Measurements from ENCODE around the gene CAMKMT. TPM values are rescaled to one million over a fixed set of nuclear protein-coding genes. Genes with fewer than 3 reads are reported as not detected.

Gene CAMKMT
- total RNA-seq, 1 experiment from 2014 or later = 12.5 TPM

DNA sequence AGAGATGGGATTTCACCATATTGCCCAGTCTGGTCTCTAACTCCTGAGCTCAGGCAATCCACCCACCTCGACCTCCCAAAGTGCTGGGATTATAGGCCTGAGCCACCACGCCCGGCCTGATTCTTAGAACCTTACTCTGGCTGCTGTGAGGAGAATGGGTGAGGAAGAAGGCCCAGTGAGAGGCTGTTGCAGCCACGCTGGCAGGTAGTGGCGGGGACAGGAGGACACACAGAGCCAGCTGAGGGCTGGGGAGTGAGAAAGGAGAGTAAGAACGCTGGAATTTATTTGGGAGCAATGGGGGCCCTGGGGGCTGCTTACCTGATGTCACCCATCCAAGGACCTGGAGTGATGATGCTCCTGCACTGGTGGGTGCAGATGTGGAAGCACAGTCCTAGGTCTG lies 425.9 kb downstream of the CAMKMT start:
- Histone ChIP-seq H3K27ac (ENCODE audit: low read depth, low read length, poor library complexity, severe bottlenecking) (no peak overlapping the region), H3K4me1 (ENCODE audit: insufficient read depth, low read length, poor library complexity, severe bottlenecking) (no peaks in the 10 kb centered on the region), H3K36me3 (ENCODE audit: insufficient read depth, low read length, poor library complexity, severe bottlenecking) (no peaks in the 10 kb centered on the region), H3K4me3 (ENCODE audit: low read depth, low read length, poor library complexity, severe bottlenecking) (no peak overlapping the region), H3K27me3 (replicated peaks; ENCODE audit: insufficient read depth, low read depth, low read length, poor library complexity) (peaks cover 26% of the 10 kb centered on the region), H3K9me3 (ENCODE audit: low read depth, low read length, poor library complexity, severe bottlenecking) (no peaks in the 10 kb centered on the region)
- TF ChIP-seq, protein P1, sequence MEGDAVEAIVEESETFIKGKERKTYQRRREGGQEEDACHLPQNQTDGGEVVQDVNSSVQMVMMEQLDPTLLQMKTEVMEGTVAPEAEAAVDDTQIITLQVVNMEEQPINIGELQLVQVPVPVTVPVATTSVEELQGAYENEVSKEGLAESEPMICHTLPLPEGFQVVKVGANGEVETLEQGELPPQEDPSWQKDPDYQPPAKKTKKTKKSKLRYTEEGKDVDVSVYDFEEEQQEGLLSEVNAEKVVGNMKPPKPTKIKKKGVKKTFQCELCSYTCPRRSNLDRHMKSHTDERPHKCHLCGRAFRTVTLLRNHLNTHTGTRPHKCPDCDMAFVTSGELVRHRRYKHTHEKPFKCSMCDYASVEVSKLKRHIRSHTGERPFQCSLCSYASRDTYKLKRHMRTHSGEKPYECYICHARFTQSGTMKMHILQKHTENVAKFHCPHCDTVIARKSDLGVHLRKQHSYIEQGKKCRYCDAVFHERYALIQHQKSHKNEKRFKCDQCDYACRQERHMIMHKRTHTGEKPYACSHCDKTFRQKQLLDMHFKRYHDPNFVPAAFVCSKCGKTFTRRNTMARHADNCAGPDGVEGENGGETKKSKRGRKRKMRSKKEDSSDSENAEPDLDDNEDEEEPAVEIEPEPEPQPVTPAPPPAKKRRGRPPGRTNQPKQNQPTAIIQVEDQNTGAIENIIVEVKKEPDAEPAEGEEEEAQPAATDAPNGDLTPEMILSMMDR (conservative IDR thresholded peaks at IDR 0.05; ENCODE audit: low read depth, low read length) = no peak
- TF ChIP-seq EZH2 (IDR thresholded peaks at IDR 0.05; ENCODE audit: borderline replicate concordance, low read depth, low read length, poor library complexity, severe bottlenecking) = no peak
- no peak for DNase-seq (ENCODE audit: low spot score)
- ChIA-PET CTCF (no interaction called here), POLR2A (ENCODE audit: low non-redundant PET) (no interaction called here)
- intact Hi-C loops (cut with micrococcal nuclease; ENCODE audit: unreplicated experiment) = no loop called here
- no TSS peak for BruUV-seq (replicated peaks)

- no peak overlapping the region for H3K4me3 ChIP-seq (ENCODE audit: low read depth, low read length, poor library complexity, severe bottlenecking)
- H3K4me1 ChIP-seq (ENCODE audit: insufficient read depth, low read length, poor library complexity, severe bottlenecking) = no peaks in the 10 kb centered on the region
- peaks cover 32% of the 10 kb centered on the region for H3K27me3 ChIP-seq (replicated peaks; ENCODE audit: insufficient read depth, low read depth, low read length, poor library complexity)
- H3K9me3 ChIP-seq (ENCODE audit: low read depth, low read length, poor library complexity, severe bottlenecking) = no peaks in the 10 kb centered on the region
- H3K27ac ChIP-seq (ENCODE audit: low read depth, low read length, poor library complexity, severe bottlenecking) = no peak overlapping the region
- CTCF ChIA-PET = no interaction called here
- H3K36me3 ChIP-seq (ENCODE audit: insufficient read depth, low read length, poor library complexity, severe bottlenecking) = no peaks in the 10 kb centered on the region
- POLR2A ChIA-PET (ENCODE audit: low non-redundant PET) = interaction anchor here (0.7 kb wide), 1 partner anchor 816 kb away, joined by 5 read pairs; no protein-coding TSS in a partner anchor
- no peak for DNase-seq (ENCODE audit: low spot score)
- intact Hi-C loops (cut with micrococcal nuclease; ENCODE audit: unreplicated experiment) = no loop called here
- BruUV-seq (replicated peaks) = no TSS peak
- TF ChIP-seq, protein P1 (conservative IDR thresholded peaks at IDR 0.05; ENCODE audit: low read depth, low read length) = no peak
- TF ChIP-seq EZH2 (IDR thresholded peaks at IDR 0.05; ENCODE audit: borderline replicate concordance, low read depth, low read length, poor library complexity, severe bottlenecking) = no peak
Measured at GRCh38 chr2:44789446-44789845, 427.7 kb downstream of the CAMKMT start.

GRCh38 chr2:44789971-44790721 lies 428.4 kb downstream of the CAMKMT start:
- POLR2A ChIA-PET (ENCODE audit: low non-redundant PET) = interaction anchor here (0.7 kb wide), 1 partner anchor 815 kb away, joined by 5 read pairs; no protein-coding TSS in a partner anchor
- peaks cover 32% of the 10 kb centered on the region for H3K27me3 ChIP-seq (replicated peaks; ENCODE audit: insufficient read depth, low read depth, low read length, poor library complexity)
- no peak for DNase-seq (ENCODE audit: low spot score)
- H3K4me1 ChIP-seq (ENCODE audit: insufficient read depth, low read length, poor library complexity, severe bottlenecking) = no peaks in the 10 kb centered on the region
- H3K9me3 ChIP-seq (ENCODE audit: low read depth, low read length, poor library complexity, severe bottlenecking) = no peaks in the 10 kb centered on the region
- H3K36me3 ChIP-seq (ENCODE audit: insufficient read depth, low read length, poor library complexity, severe bottlenecking) = no peaks in the 10 kb centered on the region
- CTCF ChIA-PET = no interaction called here
- intact Hi-C loops (cut with micrococcal nuclease; ENCODE audit: unreplicated experiment) = no loop called here
- H3K27ac ChIP-seq (ENCODE audit: low read depth, low read length, poor library complexity, severe bottlenecking) = no peak overlapping the region
- TF ChIP-seq, protein P1 (conservative IDR thresholded peaks at IDR 0.05; ENCODE audit: low read depth, low read length) = no peak
- TF ChIP-seq EZH2 (IDR thresholded peaks at IDR 0.05; ENCODE audit: borderline replicate concordance, low read depth, low read length, poor library complexity, severe bottlenecking) = no peak
- no TSS peak for BruUV-seq (replicated peaks)
- no peak overlapping the region for H3K4me3 ChIP-seq (ENCODE audit: low read depth, low read length, poor library complexity, severe bottlenecking)
